GM19025 (cell line): ENCODE data around the gene TLCD4.

Experiments
- ATAC-seq: cut with Tn5 transposase; IDR thresholded peaks from one replicate; pipeline ENCODE4 v1.9.1; 2021; ENCODE audit warnings: mild to moderate bottlenecking, low read depth, moderate library complexity; ENCODE audit not compliant: unreplicated experiment

The TLCD4 gene

GRCh38 chr1:95094923-95095322 lies 22.2 kb upstream of the TLCD4 start:
- ATAC-seq, result no peak

- peak; percentile 88 for ATAC-seq
Observed at GRCh38 chr1:95095833-95096217, 21.3 kb upstream of the TLCD4 start.

GRCh38 chr1:95096218-95096841 lies 20.8 kb upstream of the TLCD4 start:
- ATAC-seq, result peak; percentile 17

- no peak for ATAC-seq
Observed at GRCh38 chr1:95097426-95097825, 19.7 kb upstream of the TLCD4 start.

GRCh38 chr1:95098196-95098595 lies 19.0 kb upstream of the TLCD4 start:
- no peak for ATAC-seq

- ATAC-seq, result no peak
Observed at GRCh38 chr1:95108792-95109191, 8.4 kb upstream of the TLCD4 start.

GRCh38 chr1:95111014-95111413 lies 6.1 kb upstream of the TLCD4 start:
- no peak for ATAC-seq

GRCh38 chr1:95113684-95114083 lies 3.5 kb upstream of the TLCD4 start:
- ATAC-seq, result no peak

GRCh38 chr1:95115708-95116137 lies 1.4 kb upstream of the TLCD4 start:
- ATAC-seq, result no peak

GRCh38 chr1:95116580-95117206 lies 462 bp upstream of the TLCD4 start:
- ATAC-seq, result peak; percentile 23

- ATAC-seq, result no peak
Observed at GRCh38 chr1:95118067-95118499, 928 bp downstream of the TLCD4 start.

- ATAC-seq, result no peak
Observed at GRCh38 chr1:95118710-95119109, 1.6 kb downstream of the TLCD4 start.

GRCh38 chr1:95119273-95119672 lies 2.1 kb downstream of the TLCD4 start:
- ATAC-seq, result no peak

GRCh38 chr1:95122151-95122697 lies 5.1 kb downstream of the TLCD4 start:
- ATAC-seq, result no peak

- no peak for ATAC-seq
Observed at GRCh38 chr1:95124342-95124741, 7.2 kb downstream of the TLCD4 start.

- ATAC-seq, result no peak
Observed at GRCh38 chr1:95126366-95126765, 9.2 kb downstream of the TLCD4 start.

- no peak for ATAC-seq
Observed at GRCh38 chr1:95126846-95127245, 9.7 kb downstream of the TLCD4 start.

GRCh38 chr1:95127380-95127779 lies 10.2 kb downstream of the TLCD4 start:
- ATAC-seq, result no peak

- no peak for ATAC-seq
Observed at GRCh38 chr1:95132762-95133161, 15.6 kb downstream of the TLCD4 start.

GRCh38 chr1:95133687-95134086 lies 16.5 kb downstream of the TLCD4 start:
- ATAC-seq, result no peak

- ATAC-seq, result no peak
Observed at GRCh38 chr1:95138223-95138622, 21.1 kb downstream of the TLCD4 start.

- no peak for ATAC-seq
Observed at GRCh38 chr1:95139039-95139438, 21.9 kb downstream of the TLCD4 start.
